Fibroblast of lung (primary cell): ENCODE results near the gene POLR1C. TPM values are rescaled to one million over a fixed set of nuclear protein-coding genes. Genes with fewer than 3 reads are reported as not detected.
A peak's percentile ranks its signal among the peaks of the same experiment; 100 is the strongest.

Source experiments
- DNase-seq, 2 donors: peaks; one replicate each; pipeline versions ENCODE4 v3.0.0 to v3.0.0-alpha.2; 2010; ENCODE audit warnings: low read depth in 2 of 2
- H2AFZ ChIP-seq: 2 replicates; pipeline ENCODE4 v1.5.1; 2012; ENCODE audit warnings: low read length, control low read depth, inconsistent platforms
- H3K27ac ChIP-seq: 2 replicates; pipeline ENCODE4 v1.5.1; 2011; ENCODE audit warnings: low read length, control low read depth; ENCODE audit not compliant: insufficient read depth
- H3K27me3 ChIP-seq: 2 replicates; pipeline ENCODE4 v1.5.1; 2011; ENCODE audit warnings: mild to moderate bottlenecking, low read length; ENCODE audit not compliant: control insufficient read depth, insufficient read depth
- H3K36me3 ChIP-seq: 2 replicates; pipeline ENCODE4 v1.5.1; 2011; ENCODE audit warnings: low read length; ENCODE audit not compliant: control insufficient read depth, insufficient read depth
- H3K4me1 ChIP-seq: 2 replicates; pipeline ENCODE4 v1.5.1; 2011; ENCODE audit warnings: low read length; ENCODE audit not compliant: control insufficient read depth, insufficient read depth; ENCODE audit errors: extremely low read depth
- H3K4me2 ChIP-seq: 2 replicates; pipeline ENCODE4 v1.5.1; 2011; ENCODE audit warnings: low read length, control low read depth; ENCODE audit not compliant: insufficient read depth; ENCODE audit errors: extremely low read depth
- H3K4me3 ChIP-seq, 4 experiments: fragments of 200-600 bp in 1 of 4; sonication (generic) in 1 of 4; replicated peaks in 1 of 4; 2 replicates each; pipeline ENCODE4 v1.5.1; 2011 to 2016; ENCODE audit warnings: low read length in 4 of 4, low read depth in 3 of 4, mild to moderate bottlenecking in 3 of 4, control low read depth in 2 of 4, inconsistent platforms in 1 of 4, mixed read lengths in 1 of 4; ENCODE audit not compliant: insufficient read depth in 1 of 4; ENCODE audit errors: control extremely low read depth in 1 of 4
- H3K79me2 ChIP-seq: 2 replicates; pipeline ENCODE4 v1.5.1; 2012; ENCODE audit warnings: mild to moderate bottlenecking, low read length, inconsistent platforms; ENCODE audit not compliant: control insufficient read depth, insufficient read depth
- H3K9ac ChIP-seq: 2 replicates; pipeline ENCODE4 v1.5.1; 2011; ENCODE audit warnings: mild to moderate bottlenecking, low read length, control low read depth; ENCODE audit not compliant: insufficient read depth
- H3K9me3 ChIP-seq: 2 replicates; pipeline ENCODE4 v1.5.1; 2012; ENCODE audit warnings: low read depth, low read length; ENCODE audit not compliant: control insufficient read depth, insufficient read depth
- H4K20me1 ChIP-seq: 2 replicates; pipeline ENCODE4 v1.5.1; 2011; ENCODE audit warnings: low read length; ENCODE audit not compliant: control insufficient read depth, insufficient read depth; ENCODE audit errors: extremely low read depth
- CTCF ChIP-seq, 2 donors: IDR thresholded peaks in 1 of 2; conservative IDR thresholded peaks in 1 of 2; 1 replicate in 1 of 2; 2 replicates in 1 of 2; pipeline ENCODE4 v1.5.1; 2011 to 2012; ENCODE audit warnings: low read length in 2 of 2, control low read depth in 1 of 2, inconsistent platforms in 1 of 2, low read depth in 1 of 2, mild to moderate bottlenecking in 1 of 2
- EZH2 ChIP-seq: IDR thresholded peaks from 2 replicates; pipeline ENCODE4 v1.5.1; 2012; ENCODE audit warnings: low read length, control low read depth, mild to moderate bottlenecking; ENCODE audit errors: missing control alignments
- polyA plus RNA-seq, 2 donors: library from polyadenylated mRNA; depleted of rRNA in 1 of 2; stranded (reverse) in 1 of 2; unstranded in 1 of 2; fragments of >200 nt; gene quantifications; 2 replicates each; pipeline ENCODE4 v1.2.1, GENCODE V29; 2011 to 2012; ENCODE audit warnings: missing spikeins in 1 of 2
- total RNA-seq: library from RNA; depleted of rRNA; stranded (reverse); fragments of >200 nt; gene quantifications from 2 replicates; pipeline ENCODE4 v1.2.1, GENCODE V29; 2014

POLR1C gene
- total and polyA plus RNA-seq, 2 donors (not counting 1 experiment from before 2014, with no cell fraction given) = 27.4 to 39.7 TPM

GRCh38 chr6:43491750-43492661 is 24.9 kb upstream of the POLR1C start:
- DNase-seq = peak; percentile 74 to 80
- Histone ChIP-seq H3K4me3 (peak overlapping the region in 1 of 4 experiments; percentile 27), H3K4me1 (peaks cover 28% of the 10 kb centered on the region), H3K4me2 (peak overlapping the region; percentile 84), H4K20me1 (no peaks in the 10 kb centered on the region), H3K79me2 (peaks cover 15% of the 10 kb centered on the region), H3K27ac (peak overlapping the region; percentile 43), H2AFZ (no peak overlapping the region), H3K9ac (no peak overlapping the region), H3K9me3 (no peaks in the 10 kb centered on the region), H3K36me3 (no peaks in the 10 kb centered on the region), H3K27me3 (no peaks in the 10 kb centered on the region)
- TF ChIP-seq EZH2 (no peak), CTCF (conservative IDR thresholded peaks at IDR 0.05 in 1 of 2, IDR thresholded peaks at IDR 0.05 in 1 of 2; ENCODE audit: low read depth in 1 of 2, low read length in 2 of 2) (no peak)

DNA sequence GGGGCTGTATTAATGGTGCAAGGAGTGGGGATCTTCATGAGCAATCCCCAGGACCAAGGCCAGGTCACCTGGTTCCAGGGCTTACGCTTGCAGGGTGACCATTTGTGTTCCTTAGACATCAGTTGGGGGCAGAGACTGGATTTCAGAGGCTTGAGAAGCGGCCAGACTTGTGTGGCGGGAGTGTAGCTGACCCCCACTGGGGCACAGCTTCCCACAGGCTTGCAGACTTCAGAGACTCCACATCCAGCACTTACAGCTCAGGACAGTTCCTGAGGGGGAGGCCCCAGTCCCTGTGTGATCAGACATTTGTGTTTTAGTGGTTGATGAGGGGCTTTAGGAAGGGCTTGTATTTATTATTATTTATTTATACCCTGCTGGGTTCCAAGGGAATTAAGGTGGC is 24.2 kb upstream of the POLR1C start:
- Histone ChIP-seq H3K27me3 (no peaks in the 10 kb centered on the region), H3K4me3 (peak overlapping the region in 1 of 4 experiments; percentile 27), H3K4me2 (peak overlapping the region; percentile 84), H3K4me1 (peaks cover 29% of the 10 kb centered on the region), H3K36me3 (no peaks in the 10 kb centered on the region), H3K79me2 (peaks cover 12% of the 10 kb centered on the region), H3K9me3 (no peaks in the 10 kb centered on the region), H3K9ac (no peak overlapping the region), H4K20me1 (no peaks in the 10 kb centered on the region), H2AFZ (no peak overlapping the region), H3K27ac (peak overlapping the region; percentile 43)
- peak in 1 of 2 donors; percentile 62 for DNase-seq
- TF ChIP-seq EZH2 (no peak), CTCF (conservative IDR thresholded peaks at IDR 0.05 in 1 of 2, IDR thresholded peaks at IDR 0.05 in 1 of 2; ENCODE audit: low read depth in 1 of 2, low read length in 2 of 2) (no peak)

DNA sequence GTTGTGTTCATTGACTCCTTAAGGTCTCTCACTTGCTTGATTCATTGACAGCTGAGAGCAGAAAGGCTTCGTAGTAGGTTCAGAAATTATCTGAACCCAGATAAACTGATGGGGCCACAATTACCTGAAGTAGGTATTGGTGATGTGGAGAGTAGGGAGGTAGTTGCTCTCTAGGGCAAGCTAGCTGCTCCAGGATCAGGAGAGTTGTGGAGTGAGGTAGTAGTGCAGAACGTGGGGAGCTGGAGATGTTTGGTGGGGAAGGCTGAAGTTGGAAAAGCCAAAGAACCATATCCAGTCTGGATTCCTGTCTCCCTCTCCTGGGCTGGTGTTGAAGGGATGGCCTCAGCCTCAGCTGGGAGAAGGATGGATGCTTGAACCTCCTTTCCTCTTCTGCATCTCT is 23.7 kb upstream of the POLR1C start:
- no peak overlapping the region for H3K27ac ChIP-seq
- H3K9me3 ChIP-seq = no peaks in the 10 kb centered on the region
- H3K9ac ChIP-seq = no peak overlapping the region
- no peak overlapping the region for H2AFZ ChIP-seq
- TF ChIP-seq CTCF (conservative IDR thresholded peaks at IDR 0.05 in 1 of 2, IDR thresholded peaks at IDR 0.05 in 1 of 2; ENCODE audit: low read depth in 1 of 2, low read length in 2 of 2) (no peak), EZH2 (no peak)
- peaks cover 29% of the 10 kb centered on the region for H3K4me1 ChIP-seq
- no peak overlapping the region for H3K4me3 ChIP-seq
- H3K4me2 ChIP-seq = no peak overlapping the region
- H4K20me1 ChIP-seq = no peaks in the 10 kb centered on the region
- DNase-seq = no peak
- no peaks in the 10 kb centered on the region for H3K36me3 ChIP-seq
- H3K27me3 ChIP-seq = no peaks in the 10 kb centered on the region
- H3K79me2 ChIP-seq = peaks cover 12% of the 10 kb centered on the region
